ENCODE data around the gene HOXA1. TPM values are rescaled to one million over a fixed set of nuclear protein-coding genes. Genes with fewer than 3 reads are reported as not detected.

Gene HOXA1
- total RNA-seq, 1 experiment from 2014 or later = 8.8 TPM

- no TSS peak for BruUV-seq (replicated peaks)
- ATAC-seq (no peak), DNase-seq (ENCODE audit: low read depth, low spot score) (no peak)
- CTCF ChIA-PET = interaction anchor here (0.5 kb wide), 1 partner anchor 211 kb away, joined by 8 read pairs; no protein-coding TSS in a partner anchor
- H3K27ac ChIP-seq (ENCODE audit: low read length) = no peak overlapping the region
- peaks cover 5% of the 10 kb centered on the region; the same call in 1 of the 2 replicates for H3K4me1 ChIP-seq (ENCODE audit: control insufficient read depth, insufficient read depth, low read length)
- no peaks in the 10 kb centered on the region for H3K27me3 ChIP-seq (ENCODE audit: control insufficient read depth, insufficient read depth, low read length)
- in situ Hi-C loops (cut with HindIII; ENCODE audit: low pct_unique_long_range_greater_than_20kb, low sequenced_read_pairs) = no loop called here
- H3K9me3 ChIP-seq (ENCODE audit: control insufficient read depth, insufficient read depth, low read depth, low read length) = no peaks in the 10 kb centered on the region
- TF ChIP-seq SIN3A (IDR thresholded peaks at IDR 0.05; ENCODE audit: borderline replicate concordance, insufficient read depth, low read depth, low read length) = no peak
- TF ChIP-seq CTCF (IDR thresholded peaks at IDR 0.05) = no peak
- no peak for TF ChIP-seq TCF7L2 (IDR thresholded peaks at IDR 0.05; ENCODE audit: low read depth, low read length)
- TF ChIP-seq POLR2AphosphoS5 (IDR thresholded peaks at IDR 0.05; ENCODE audit: low read depth, low read length) = no peak
- TF ChIP-seq, protein P1, sequence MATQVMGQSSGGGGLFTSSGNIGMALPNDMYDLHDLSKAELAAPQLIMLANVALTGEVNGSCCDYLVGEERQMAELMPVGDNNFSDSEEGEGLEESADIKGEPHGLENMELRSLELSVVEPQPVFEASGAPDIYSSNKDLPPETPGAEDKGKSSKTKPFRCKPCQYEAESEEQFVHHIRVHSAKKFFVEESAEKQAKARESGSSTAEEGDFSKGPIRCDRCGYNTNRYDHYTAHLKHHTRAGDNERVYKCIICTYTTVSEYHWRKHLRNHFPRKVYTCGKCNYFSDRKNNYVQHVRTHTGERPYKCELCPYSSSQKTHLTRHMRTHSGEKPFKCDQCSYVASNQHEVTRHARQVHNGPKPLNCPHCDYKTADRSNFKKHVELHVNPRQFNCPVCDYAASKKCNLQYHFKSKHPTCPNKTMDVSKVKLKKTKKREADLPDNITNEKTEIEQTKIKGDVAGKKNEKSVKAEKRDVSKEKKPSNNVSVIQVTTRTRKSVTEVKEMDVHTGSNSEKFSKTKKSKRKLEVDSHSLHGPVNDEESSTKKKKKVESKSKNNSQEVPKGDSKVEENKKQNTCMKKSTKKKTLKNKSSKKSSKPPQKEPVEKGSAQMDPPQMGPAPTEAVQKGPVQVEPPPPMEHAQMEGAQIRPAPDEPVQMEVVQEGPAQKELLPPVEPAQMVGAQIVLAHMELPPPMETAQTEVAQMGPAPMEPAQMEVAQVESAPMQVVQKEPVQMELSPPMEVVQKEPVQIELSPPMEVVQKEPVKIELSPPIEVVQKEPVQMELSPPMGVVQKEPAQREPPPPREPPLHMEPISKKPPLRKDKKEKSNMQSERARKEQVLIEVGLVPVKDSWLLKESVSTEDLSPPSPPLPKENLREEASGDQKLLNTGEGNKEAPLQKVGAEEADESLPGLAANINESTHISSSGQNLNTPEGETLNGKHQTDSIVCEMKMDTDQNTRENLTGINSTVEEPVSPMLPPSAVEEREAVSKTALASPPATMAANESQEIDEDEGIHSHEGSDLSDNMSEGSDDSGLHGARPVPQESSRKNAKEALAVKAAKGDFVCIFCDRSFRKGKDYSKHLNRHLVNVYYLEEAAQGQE (IDR thresholded peaks at IDR 0.05; ENCODE audit: insufficient read depth in 1 of 2, low read depth in 2 of 2, low read length in 1 of 2) = no peak
- no peaks in the 10 kb centered on the region for H3K36me3 ChIP-seq (ENCODE audit: control insufficient read depth, insufficient read depth, low read length)
- no peak overlapping the region for H3K4me3 ChIP-seq (ENCODE audit: low read depth in 2 of 2, low read length in 2 of 2)
- intact Hi-C loops (cut with micrococcal nuclease; ENCODE audit: unreplicated experiment) = no loop called here
- POLR2A ChIA-PET = no interaction called here
Observed at GRCh38 chr7:27078616-27079233, 17.1 kb downstream of the HOXA1 start.

- Histone ChIP-seq H3K36me3 (ENCODE audit: control insufficient read depth, insufficient read depth, low read length) (no peaks in the 10 kb centered on the region), H3K9me3 (ENCODE audit: control insufficient read depth, insufficient read depth, low read depth, low read length) (no peaks in the 10 kb centered on the region), H3K4me1 (ENCODE audit: control insufficient read depth, insufficient read depth, low read length) (peaks cover 16% of the 10 kb centered on the region), H3K27ac (ENCODE audit: low read length) (no peak overlapping the region), H3K4me3 (ENCODE audit: low read depth in 2 of 2, low read length in 2 of 2) (no peak overlapping the region), H3K27me3 (ENCODE audit: control insufficient read depth, insufficient read depth, low read length) (no peaks in the 10 kb centered on the region)
- no peak for DNase-seq (ENCODE audit: low read depth, low spot score)
- CTCF ChIA-PET = no interaction called here
- TF ChIP-seq TCF7L2 (IDR thresholded peaks at IDR 0.05; ENCODE audit: low read depth, low read length) (no peak), CTCF (IDR thresholded peaks at IDR 0.05) (no peak), POLR2AphosphoS5 (IDR thresholded peaks at IDR 0.05; ENCODE audit: low read depth, low read length) (no peak), SIN3A (IDR thresholded peaks at IDR 0.05; ENCODE audit: borderline replicate concordance, insufficient read depth, low read depth, low read length) (no peak)
- TF ChIP-seq, protein P1 (IDR thresholded peaks at IDR 0.05; ENCODE audit: insufficient read depth in 1 of 2, low read depth in 2 of 2, low read length in 1 of 2) = no peak
- POLR2A ChIA-PET = interaction anchor here (0.7 kb wide), 1 partner anchor 112 kb away, joined by 15 read pairs; no protein-coding TSS in a partner anchor
- in situ Hi-C loops (cut with HindIII; ENCODE audit: low pct_unique_long_range_greater_than_20kb, low sequenced_read_pairs) (no loop called here), intact Hi-C loops (cut with micrococcal nuclease; ENCODE audit: unreplicated experiment) (no loop called here)
- ATAC-seq = no peak
- no TSS peak for BruUV-seq (replicated peaks)
Observed at GRCh38 chr7:27073076-27073475, 22.7 kb downstream of the HOXA1 start.
